HG02870 (cell line): Measurements from ENCODE around the gene PTPDC1.

ENCODE experiments used
- ATAC-seq: cut with Tn5 transposase; IDR thresholded peaks from one replicate; pipeline ENCODE4 v1.9.1; 2021; ENCODE audit warnings: mild to moderate bottlenecking, moderate library complexity; ENCODE audit not compliant: unreplicated experiment

Gene PTPDC1

DNA sequence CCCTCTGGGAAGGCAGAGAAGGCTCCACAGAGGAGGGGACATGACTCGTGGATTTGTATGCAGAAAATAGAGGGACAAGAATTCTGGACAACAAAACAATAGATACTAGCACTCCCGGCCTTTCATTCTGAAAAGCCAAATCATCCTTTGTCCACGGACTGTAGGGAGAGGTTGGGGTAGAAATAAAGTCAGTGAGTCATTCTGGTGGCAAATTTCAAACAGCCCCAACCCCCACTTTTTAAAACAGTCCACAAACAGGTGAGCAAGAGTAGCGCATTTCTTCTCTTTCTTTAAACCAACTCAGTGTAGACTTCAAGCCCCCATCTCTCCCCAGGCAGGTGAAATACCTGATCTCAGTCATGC, 56.1 kb downstream of the PTPDC1 start:
- no peak for ATAC-seq

DNA sequence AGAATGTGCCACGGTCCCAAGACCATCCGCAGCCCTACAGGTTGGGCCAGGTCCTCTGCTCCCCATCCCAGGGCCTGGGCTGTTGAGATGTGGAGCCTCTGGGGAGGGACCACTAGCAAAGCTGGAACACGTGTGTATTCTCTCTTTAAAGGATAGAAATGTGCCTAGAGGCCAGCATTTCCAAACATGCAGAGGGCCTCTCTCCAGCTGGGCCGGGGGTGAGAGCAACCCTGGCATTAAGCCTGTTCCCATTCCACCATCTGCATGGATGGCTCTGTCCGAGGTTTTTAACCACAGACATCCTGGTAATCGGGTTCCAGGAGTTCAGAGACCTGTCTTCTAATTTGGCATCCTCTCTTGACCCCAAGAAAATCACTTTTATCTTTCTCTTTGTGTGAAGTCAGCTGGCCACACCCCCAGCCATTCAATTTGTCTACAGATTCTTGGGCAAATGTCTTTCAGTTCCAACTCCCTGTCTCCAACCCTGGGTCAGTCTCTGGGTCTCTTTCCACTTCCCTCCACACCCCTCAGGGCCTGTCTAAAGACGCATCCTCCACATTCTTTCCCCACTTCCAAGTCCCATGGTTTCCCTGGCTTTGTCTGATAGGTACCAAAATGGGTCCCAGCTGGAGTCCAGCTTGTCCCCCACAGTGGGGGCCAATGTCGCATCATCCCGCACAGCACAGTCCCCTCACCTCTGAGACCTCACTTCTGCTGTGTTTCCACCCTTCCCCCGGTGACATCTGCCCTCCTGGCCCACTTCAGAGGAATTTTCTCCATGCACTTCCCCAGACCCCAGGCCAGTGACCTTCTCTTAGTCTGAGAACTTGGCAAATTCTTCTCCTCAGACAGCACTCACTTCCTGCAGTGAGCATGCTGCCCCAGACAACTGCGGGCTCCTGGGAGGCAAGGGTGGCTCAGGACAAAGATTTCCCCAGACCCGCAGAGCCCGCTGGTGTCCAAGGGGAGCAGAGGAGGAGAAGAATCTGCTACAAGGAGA, 56.8 kb downstream of the PTPDC1 start:
- ATAC-seq: no peak

DNA sequence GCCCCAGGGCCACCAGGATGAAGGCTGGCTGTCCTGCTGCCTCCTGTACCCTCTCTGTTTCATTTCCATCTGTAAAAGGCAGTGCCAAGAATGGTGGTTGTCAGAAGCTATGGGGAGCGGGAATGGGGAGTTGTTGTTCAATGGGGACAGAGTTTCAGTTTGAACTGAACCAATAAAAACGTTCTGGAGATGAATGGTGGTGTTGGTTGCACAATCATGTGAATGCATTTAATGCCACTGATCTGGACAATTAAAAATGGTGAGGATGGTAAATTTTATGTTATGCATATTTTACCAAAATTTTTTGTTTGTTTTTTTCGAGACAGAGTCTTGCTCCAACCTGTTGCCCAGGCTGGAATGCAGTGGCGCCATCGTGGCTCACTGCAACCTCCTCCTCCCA, 58.1 kb downstream of the PTPDC1 start:
- no peak for ATAC-seq

DNA sequence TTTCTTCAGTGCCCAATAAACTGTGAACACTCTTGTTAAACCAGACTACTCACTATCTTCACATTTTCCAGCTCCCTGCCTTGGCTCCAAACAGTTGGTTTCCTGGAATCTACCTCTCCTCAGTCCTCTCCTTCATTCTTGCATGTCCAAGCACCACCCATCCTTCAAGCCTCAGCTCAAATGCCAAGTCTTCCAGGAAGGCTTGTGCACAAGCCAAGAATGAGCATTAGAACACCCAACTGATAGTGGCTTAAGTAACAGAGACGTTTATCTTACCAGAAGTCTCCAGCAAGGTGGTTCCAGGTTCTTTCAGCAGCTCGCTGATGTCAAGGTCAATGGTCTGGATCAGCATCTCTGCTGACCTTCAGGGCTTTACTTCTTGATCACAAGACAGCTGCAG, 60.1 kb downstream of the PTPDC1 start:
- ATAC-seq: no peak

DNA sequence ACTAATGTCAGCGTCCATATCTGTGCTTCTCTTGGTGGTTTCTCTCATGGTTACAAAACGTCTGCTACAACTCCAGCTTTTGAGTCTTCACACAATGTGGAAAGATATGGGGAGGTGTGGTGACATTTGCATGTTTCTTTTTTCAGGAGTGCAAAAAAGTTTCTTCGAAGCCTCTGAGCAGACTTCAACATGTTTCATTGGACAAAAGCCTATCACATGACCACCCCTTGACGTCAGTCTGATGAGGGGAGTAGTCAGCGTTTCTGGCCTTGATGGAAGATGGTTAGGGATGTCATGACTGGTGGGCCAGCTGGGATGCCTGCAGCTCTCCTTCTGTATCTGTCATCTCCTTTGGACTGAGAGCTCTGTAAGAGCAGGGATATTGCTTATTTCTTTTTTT, 61.4 kb downstream of the PTPDC1 start:
- ATAC-seq: peak; percentile 54

DNA sequence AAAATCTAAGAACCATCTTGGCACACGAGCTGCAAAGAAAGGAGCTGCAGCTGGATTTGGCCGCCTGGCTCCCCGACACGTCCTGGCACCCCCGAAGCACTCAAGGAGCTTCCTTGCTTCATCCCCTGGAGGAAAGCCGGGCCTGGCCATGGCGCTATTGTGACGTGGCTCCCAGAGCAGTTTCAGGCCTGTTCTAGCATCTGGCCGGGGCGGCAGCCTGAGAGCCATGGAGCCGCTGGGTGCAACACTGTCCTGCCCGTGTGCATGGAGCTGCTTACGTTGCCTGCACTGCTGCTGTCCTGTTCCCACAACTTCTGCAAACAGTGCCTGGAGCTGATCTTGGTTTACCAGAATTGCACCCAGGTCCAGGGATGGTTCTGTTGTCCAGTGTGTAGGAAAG, 63.5 kb downstream of the PTPDC1 start:
- no peak for ATAC-seq

DNA sequence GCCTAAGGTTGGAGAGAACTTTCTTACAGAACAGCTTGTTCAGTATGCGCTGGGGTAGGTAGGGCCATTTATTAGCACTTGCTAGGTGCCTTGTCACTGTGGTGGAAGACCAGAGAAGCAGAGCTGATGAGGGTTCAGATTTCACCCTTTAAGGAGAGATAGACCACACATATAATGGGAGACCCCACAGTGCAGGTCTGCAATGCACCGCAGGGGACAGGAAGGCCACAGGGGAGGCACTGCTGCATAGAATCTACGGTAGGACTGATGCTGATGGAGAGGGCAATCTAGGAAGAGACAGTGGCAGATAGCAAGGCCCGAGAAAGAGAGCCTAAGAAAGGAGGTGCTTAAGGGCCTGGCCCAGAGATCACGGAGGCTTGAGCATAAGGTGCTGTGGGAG, 64.2 kb downstream of the PTPDC1 start:
- no peak for ATAC-seq

DNA sequence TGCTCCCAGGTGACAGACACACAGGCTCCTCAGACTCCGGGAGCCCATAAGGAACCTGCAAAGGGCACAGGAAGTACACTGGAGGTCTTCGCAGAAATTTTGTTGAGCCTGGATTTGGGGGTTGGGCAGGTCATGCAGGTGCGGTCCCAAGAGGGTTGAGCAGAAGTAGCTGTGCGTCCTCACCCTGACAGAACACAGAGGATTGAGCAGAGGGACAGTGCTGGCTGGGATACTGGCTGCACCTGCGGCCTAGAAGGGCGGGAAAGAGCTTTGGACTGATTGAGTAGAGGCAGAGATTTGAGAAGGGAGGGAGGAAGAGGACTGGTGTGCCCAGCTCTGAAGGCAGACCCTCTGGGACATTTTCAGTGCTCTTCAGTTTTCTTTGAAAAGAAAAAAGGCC, 65.4 kb downstream of the PTPDC1 start:
- no peak for ATAC-seq

DNA sequence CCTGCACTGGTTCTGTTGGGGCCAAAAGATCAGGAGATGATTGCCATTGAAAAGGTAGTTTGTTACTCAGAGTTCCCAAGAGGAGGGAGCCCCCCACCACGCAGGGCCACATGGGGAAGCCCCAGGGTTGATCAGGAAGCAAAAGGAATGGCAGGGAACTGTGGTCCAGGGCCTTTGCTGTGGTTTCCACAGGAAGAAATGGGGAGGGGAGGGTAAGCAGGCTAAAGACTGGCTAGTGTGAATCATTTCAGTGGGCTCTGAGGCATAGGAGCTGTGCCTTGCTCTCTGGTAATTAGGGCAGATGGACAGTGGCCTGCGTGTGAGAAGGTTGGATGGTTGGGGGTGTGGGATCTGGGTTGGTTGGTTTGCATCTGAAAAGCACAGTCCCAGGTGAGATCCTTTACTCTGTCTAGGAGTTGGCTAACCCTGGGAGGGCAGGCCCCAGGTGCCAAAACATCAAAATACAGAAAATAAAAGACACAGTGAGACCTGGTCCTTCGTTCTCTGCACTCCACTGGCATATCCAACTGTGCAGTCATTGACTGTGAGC, 66.1 kb downstream of the PTPDC1 start:
- ATAC-seq: no peak

DNA sequence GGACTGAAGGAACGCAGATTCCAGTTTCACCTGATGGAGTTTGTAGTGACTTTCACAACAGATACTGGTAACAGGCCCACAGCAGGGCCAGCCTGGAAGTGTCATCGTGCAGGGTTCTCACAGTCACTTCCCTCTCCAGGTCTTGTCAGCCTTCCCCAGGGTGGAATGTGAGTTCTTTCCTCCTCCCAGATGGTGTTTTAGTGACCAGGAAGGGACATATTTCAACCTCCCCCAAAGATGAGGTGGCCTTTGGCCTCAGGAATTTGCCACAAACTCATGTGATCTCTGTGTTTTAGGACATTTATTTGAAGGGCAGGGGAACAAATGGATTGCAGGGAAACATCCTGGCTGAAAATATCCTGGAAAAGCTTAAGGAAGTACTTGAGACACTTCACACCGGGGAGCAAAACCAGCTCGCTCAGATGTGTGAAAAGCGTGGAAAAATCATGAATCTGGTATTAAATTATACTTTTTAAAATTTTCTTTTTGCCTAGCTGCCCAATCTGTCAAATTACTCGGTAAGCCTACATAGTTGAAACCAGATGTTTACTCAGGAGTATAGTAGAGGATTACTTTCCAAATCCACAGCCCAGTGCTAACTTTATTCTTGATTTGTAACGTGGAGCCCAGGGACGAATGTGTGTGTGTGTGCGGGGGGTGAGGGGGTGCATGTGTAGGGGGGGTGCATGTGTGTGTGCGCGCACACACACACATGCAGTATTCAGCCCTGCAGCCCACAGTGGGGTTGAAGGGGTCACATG, 66.8 kb downstream of the PTPDC1 start:
- ATAC-seq: no peak

DNA sequence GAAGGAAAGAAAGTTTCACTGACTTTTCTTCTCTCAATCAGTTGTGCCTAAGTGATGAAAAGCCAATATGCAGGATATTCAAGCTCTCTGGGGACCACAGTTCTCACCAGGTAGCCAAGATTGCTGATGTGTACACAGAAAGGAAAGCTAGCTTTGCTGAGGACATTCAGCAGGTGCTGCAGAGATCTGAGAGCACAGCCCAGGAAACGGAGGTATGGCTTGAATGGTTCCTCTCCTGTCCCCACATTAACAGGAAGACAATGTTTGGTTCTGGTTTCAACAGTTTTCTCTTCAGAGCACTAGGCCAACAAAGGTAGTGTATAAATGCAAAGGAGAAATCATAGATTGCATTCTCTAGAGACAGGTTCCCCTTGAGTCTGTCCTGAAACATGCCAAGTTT, 69.6 kb downstream of the PTPDC1 start:
- no peak for ATAC-seq

DNA sequence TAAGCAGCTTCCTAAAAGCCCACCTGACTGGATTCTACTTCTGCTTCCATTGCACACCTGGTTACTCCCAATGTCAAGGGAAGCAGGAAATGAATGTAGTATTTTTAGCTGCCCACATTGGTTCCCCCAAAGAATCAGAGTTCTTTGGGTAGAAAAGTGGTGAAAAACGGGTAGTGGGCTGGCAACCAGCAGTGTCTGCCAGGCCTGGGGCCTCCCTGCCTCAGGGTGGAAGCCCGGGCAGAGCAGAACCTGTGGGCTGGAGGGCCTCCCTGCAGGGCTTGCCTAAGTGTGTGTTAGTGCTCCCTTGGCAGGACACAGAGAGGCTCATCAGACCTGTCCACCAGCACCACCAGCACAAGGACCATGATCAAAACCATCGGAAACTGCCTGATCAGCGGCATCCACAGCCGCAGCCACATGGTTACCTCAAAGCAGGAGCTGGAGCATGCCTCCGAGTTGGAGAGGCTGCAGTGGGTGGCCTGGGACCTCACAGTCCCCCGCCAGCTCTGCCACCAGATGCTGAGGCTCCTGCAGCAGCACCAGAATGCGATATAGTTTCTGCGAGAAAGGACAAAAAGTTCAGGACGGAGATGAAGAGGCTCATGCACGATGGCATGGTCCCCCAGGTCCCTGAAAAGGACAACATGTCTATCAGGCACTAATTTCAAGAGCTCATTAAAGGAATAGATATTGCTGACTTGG, 72.2 kb downstream of the PTPDC1 start:
- ATAC-seq: no peak

DNA sequence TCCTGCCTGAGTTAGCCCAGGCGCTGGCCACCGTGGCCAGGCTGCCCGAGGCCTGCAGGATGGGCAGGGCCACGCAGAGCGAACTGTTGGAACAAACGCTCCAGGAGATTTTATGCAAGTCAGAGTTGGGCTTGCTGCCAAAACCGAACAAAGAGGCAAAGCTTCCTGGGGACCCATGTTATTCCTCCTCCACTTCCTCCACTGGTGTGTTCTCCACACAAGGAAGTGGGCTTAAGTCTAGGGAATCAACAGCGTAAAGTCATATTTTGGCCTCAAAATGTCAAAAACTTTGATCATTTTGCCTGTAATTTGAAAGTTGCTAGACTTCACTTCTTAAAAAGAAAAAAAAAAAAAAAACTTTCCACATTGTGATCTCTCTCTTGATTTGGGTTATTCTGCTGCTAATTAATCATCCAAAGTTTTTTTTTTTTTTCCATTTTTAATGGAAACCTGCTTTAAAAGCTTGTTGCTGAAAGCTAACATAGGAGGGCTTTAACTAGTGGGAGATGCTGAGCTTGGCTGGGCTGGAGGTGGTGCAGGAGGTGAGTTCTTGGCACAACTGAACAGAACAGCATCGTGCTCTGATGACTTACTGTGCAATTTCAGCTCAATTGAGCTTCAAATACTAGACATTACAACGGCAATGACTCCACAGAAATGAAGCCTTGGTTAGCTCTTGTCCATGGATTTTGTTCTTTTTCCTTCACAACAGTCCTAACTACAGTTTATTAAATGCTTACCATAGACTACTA, 73.0 kb downstream of the PTPDC1 start:
- ATAC-seq: no peak
